SJCRH30 (cell line): ENCODE data around the gene CFB. TPM values are rescaled to one million over a fixed set of nuclear protein-coding genes. Genes with fewer than 3 reads are reported as not detected.
"Not testable (repeated sequence)": the region's sequence is repeated elsewhere in the genome, so short reads cannot be mapped to it uniquely, and the experiment has no call there.

Experiments
- DNase-seq, 2 experiments: peaks; one replicate each; pipeline ENCODE4 v3.0.0-alpha.2; 2015 to 2020
- H3K27ac ChIP-seq: fragments of 250-450 bp; sonication (Bioruptor Pico); 2 replicates; pipeline ENCODE4 v1.5.1; 2020; ENCODE audit warnings: mild to moderate bottlenecking, moderate library complexity
- H3K27me3 ChIP-seq: fragments of 250-450 bp; sonication (Bioruptor Pico); 2 replicates; pipeline ENCODE4 v1.5.1; 2020; ENCODE audit warnings: mild to moderate bottlenecking, moderate library complexity
- H3K36me3 ChIP-seq: fragments of 250-450 bp; sonication (Bioruptor Pico); 2 replicates; pipeline ENCODE4 v1.5.1; 2020; ENCODE audit warnings: mild to moderate bottlenecking, moderate library complexity
- H3K4me1 ChIP-seq: fragments of 250-450 bp; sonication (Bioruptor Pico); 2 replicates; pipeline ENCODE4 v1.5.1; 2020; ENCODE audit warnings: mild to moderate bottlenecking, moderate library complexity
- H3K4me3 ChIP-seq: fragments of 250-450 bp; sonication (Bioruptor Pico); 2 replicates; pipeline ENCODE4 v1.5.1; 2020; ENCODE audit warnings: mild to moderate bottlenecking, moderate library complexity
- H3K9me3 ChIP-seq: fragments of 250-450 bp; sonication (Bioruptor Pico); replicated peaks from 2 replicates; pipeline ENCODE4 v1.5.1; 2020; ENCODE audit warnings: mild to moderate bottlenecking, moderate library complexity
- total RNA-seq: library from RNA; depleted of rRNA; stranded (reverse); fragments of >200 nt; shearing (Covaris generic); gene quantifications from 2 replicates; pipeline ENCODE4 v1.2.3, GENCODE V29; 2014

CFB gene
- total RNA-seq, 1 experiment from 2014 or later = not detected

- H3K27me3 ChIP-seq = no peaks in the 10 kb centered on the region
- H3K9me3 ChIP-seq = no peaks in the 10 kb centered on the region
- DNase-seq = no peak
- H3K36me3 ChIP-seq = no peaks in the 10 kb centered on the region
- H3K4me3 ChIP-seq = peak overlapping the region; percentile 26
- no peaks in the 10 kb centered on the region for H3K4me1 ChIP-seq
- no peak overlapping the region for H3K27ac ChIP-seq
Measured at GRCh38 chr6:31927863-31928671, 17.8 kb upstream of the CFB start.

DNA sequence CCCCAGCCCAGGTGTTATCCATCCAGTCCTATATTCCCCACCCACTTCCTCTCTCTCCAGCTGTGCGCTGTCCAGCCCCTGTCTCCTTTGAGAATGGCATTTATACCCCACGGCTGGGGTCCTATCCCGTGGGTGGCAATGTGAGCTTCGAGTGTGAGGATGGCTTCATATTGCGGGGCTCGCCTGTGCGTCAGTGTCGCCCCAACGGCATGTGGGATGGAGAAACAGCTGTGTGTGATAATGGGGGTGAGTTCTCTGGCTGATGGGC, 17.3 kb upstream of the CFB start:
- Histone ChIP-seq H3K4me1 (no peaks in the 10 kb centered on the region), H3K4me3 (no peak overlapping the region), H3K27me3 (no peaks in the 10 kb centered on the region), H3K36me3 (no peaks in the 10 kb centered on the region), H3K9me3 (no peaks in the 10 kb centered on the region), H3K27ac (no peak overlapping the region)
- DNase-seq = no peak

DNA sequence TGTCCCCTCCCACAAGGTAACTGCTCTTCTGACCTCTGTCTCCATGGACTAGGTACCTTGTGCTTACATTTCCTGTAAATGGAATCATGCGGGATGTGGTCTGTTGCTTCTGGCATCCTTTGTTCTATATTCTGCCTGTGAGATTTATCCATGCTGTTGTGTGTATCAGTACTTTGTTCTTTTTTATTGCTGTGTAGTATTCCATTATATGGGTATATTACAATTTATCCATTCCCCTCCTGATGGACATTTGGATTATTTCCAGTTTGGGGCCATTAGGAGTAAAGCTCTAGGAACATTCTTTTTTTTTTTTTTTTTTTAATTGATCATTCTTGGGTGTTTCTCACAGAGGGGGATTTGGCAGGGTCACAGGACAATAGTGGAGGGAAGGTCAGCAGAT, 14.9 kb upstream of the CFB start:
- no peak for DNase-seq
- Histone ChIP-seq H3K27me3 (no peaks in the 10 kb centered on the region), H3K4me1 (no peaks in the 10 kb centered on the region), H3K4me3 (no peak overlapping the region), H3K27ac (no peak overlapping the region), H3K36me3 (no peaks in the 10 kb centered on the region), H3K9me3 (no peaks in the 10 kb centered on the region)

DNA sequence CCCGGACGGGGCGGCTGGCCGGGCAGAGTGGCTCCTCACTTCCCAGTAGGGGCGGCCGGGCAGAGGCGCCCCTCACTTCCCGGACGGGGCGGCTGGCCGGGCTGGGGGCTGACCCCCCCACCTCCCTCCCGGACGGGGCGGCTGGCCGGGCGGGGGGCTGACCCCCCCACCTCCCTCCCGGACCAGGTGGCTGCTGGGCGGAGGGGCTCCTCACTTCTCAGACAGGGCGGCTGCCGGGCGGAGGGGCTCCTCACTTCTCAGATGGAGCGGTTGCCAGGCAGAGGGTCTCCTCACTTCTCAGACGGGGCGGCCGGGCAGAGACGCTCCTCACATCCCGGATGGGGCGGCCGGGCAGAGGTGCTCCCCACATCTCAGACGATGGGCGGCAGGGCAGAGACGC, 13.8 kb upstream of the CFB start:
- not testable (repeated sequence) for H3K9me3 ChIP-seq, H3K27ac ChIP-seq, DNase-seq, H3K36me3 ChIP-seq, H3K4me1 ChIP-seq, H3K4me3 ChIP-seq, H3K27me3 ChIP-seq

DNA sequence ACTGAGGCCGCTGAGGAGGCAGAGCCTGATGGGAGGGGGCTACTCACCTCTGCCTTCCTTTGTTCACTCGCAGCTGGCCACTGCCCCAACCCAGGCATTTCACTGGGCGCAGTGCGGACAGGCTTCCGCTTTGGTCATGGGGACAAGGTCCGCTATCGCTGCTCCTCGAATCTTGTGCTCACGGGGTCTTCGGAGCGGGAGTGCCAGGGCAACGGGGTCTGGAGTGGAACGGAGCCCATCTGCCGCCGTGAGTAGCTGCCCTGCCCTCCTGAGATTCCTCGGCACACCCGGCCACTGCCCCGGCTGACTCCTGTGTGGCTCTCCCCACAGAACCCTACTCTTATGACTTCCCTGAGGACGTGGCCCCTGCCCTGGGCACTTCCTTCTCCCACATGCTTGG, 12.4 kb upstream of the CFB start:
- Histone ChIP-seq H3K27ac (no peak overlapping the region), H3K4me1 (no peaks in the 10 kb centered on the region), H3K27me3 (no peaks in the 10 kb centered on the region), H3K36me3 (no peaks in the 10 kb centered on the region), H3K9me3 (no peaks in the 10 kb centered on the region), H3K4me3 (no peak overlapping the region)
- DNase-seq = no peak

DNA sequence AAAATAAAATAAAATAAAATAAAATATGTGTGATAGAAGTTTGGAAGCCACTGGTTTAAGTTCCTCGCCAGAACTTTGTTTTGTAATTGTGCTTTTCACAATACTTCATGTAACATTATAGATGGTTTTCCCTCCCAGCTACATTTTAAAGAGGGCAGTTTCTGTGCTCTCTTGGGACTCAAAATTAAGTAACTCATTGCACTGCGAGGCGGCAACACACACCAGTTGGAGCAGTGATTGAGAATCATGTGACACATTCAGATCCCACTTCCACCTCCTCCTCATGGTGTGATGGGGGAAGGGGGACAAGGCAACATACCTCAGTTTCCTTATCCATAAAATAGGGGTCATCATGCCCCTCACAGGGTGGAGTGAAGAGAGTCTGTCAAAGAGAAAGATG, 10.9 kb upstream of the CFB start:
- no peak overlapping the region for H3K4me3 ChIP-seq
- H3K36me3 ChIP-seq = no peaks in the 10 kb centered on the region
- no peaks in the 10 kb centered on the region for H3K9me3 ChIP-seq
- no peaks in the 10 kb centered on the region for H3K4me1 ChIP-seq
- no peak for DNase-seq
- H3K27me3 ChIP-seq = no peaks in the 10 kb centered on the region
- H3K27ac ChIP-seq = no peak overlapping the region

GRCh38 chr6:31935823-31936222, 10.1 kb upstream of the CFB start:
- H3K27me3 ChIP-seq = no peaks in the 10 kb centered on the region
- H3K4me3 ChIP-seq = no peak overlapping the region
- no peaks in the 10 kb centered on the region for H3K36me3 ChIP-seq
- no peak overlapping the region for H3K27ac ChIP-seq
- DNase-seq = no peak
- H3K9me3 ChIP-seq = no peaks in the 10 kb centered on the region
- H3K4me1 ChIP-seq = 0 out of 2 replicates have a peak, but pooled peaks cover 4% of the 10 kb centered on the region

- Histone ChIP-seq H3K9me3 (no peaks in the 10 kb centered on the region), H3K27me3 (peaks cover 9% of the 10 kb centered on the region; the same call in 1 of the 2 replicates), H3K4me3 (no peak overlapping the region), H3K4me1 (0 out of 2 replicates have a peak, but pooled peaks cover 4% of the 10 kb centered on the region), H3K27ac (no peak overlapping the region), H3K36me3 (no peaks in the 10 kb centered on the region)
- no peak for DNase-seq
Measured at GRCh38 chr6:31940256-31940664, 5.6 kb upstream of the CFB start.

DNA sequence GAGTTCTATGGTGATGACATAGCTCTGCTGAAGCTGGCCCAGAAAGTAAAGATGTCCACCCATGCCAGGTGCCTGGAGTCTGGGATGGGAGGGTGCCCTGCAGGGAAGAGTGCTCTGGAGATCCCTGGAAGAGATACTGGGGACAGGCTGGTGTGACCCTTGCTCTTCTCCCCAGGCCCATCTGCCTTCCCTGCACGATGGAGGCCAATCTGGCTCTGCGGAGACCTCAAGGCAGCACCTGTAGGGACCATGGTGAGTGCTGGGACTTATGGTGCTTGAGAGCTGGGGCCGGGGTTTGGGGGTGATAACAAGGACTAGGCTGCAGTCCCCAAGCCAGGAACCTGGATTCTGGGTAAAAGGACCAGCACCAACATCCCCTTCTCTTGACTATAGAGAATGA, 2.2 kb upstream of the CFB start:
- H3K4me1 ChIP-seq = peaks cover 4% of the 10 kb centered on the region; the same call in 1 of the 2 replicates
- no peak overlapping the region for H3K27ac ChIP-seq
- H3K4me3 ChIP-seq = no peak overlapping the region
- DNase-seq = no peak
- H3K9me3 ChIP-seq = no peaks in the 10 kb centered on the region
- no peaks in the 10 kb centered on the region for H3K36me3 ChIP-seq
- peaks cover 11% of the 10 kb centered on the region; the same call in 1 of the 2 replicates for H3K27me3 ChIP-seq

DNA sequence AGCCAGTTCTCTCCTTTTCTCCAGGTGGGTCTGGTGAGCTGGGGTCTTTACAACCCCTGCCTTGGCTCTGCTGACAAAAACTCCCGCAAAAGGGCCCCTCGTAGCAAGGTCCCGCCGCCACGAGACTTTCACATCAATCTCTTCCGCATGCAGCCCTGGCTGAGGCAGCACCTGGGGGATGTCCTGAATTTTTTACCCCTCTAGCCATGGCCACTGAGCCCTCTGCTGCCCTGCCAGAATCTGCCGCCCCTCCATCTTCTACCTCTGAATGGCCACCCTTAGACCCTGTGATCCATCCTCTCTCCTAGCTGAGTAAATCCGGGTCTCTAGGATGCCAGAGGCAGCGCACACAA, 765 bp upstream of the CFB start:
- no peaks in the 10 kb centered on the region for H3K36me3 ChIP-seq
- no peak overlapping the region for H3K4me3 ChIP-seq
- no peaks in the 10 kb centered on the region for H3K9me3 ChIP-seq
- no peak overlapping the region for H3K27ac ChIP-seq
- no peak for DNase-seq
- peaks cover 11% of the 10 kb centered on the region; the same call in 1 of the 2 replicates for H3K27me3 ChIP-seq
- peaks cover 9% of the 10 kb centered on the region; the same call in 1 of the 2 replicates for H3K4me1 ChIP-seq

DNA sequence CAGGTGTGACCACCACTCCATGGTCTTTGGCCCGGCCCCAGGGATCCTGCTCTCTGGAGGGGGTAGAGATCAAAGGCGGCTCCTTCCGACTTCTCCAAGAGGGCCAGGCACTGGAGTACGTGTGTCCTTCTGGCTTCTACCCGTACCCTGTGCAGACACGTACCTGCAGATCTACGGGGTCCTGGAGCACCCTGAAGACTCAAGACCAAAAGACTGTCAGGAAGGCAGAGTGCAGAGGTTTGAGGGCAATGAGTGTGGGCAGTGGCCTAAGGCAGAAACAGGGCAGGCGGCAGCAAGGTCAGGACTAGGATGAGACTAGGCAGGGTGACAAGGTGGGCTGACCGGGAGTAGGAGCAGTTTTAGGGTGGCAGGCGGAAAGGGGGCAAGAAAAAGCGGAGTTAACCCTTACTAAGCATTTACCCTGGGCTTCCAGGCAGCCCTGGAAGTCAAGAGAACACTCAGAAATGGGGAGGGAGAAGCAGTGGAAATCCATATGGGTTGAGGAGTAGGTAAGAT, 533 bp downstream of the CFB start:
- DNase-seq = no peak
- peaks cover 5% of the 10 kb centered on the region; the same call in 1 of the 2 replicates for H3K4me1 ChIP-seq
- H3K36me3 ChIP-seq = peaks cover 3% of the 10 kb centered on the region; the same call in 1 of the 2 replicates
- H3K9me3 ChIP-seq = no peaks in the 10 kb centered on the region
- H3K27me3 ChIP-seq = peaks cover 11% of the 10 kb centered on the region; the same call in 1 of the 2 replicates
- H3K27ac ChIP-seq = no peak overlapping the region
- no peak overlapping the region for H3K4me3 ChIP-seq

DNA sequence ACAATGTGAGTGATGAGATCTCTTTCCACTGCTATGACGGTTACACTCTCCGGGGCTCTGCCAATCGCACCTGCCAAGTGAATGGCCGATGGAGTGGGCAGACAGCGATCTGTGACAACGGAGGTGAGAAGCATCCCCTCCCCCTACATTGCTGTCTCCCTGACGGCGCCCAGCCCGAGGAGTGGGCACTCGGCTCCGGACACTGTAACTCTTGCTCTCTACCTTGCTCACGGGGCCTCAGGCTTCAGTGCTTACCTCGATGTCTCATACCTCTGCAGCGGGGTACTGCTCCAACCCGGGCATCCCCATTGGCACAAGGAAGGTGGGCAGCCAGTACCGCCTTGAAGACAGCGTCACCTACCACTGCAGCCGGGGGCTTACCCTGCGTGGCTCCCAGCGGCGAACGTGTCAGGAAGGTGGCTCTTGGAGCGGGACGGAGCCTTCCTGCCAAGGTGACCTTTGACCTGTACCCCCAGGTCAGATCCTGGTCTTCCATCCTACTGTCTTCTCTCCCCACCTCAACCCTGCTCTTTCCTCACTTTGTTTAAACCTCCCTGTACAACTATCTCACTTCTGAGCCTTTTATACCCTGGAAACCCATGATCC, 1.3 kb downstream of the CFB start:
- Histone ChIP-seq H3K4me1 (peaks cover 5% of the 10 kb centered on the region; the same call in 1 of the 2 replicates), H3K4me3 (no peak overlapping the region), H3K27ac (no peak overlapping the region), H3K27me3 (peaks cover 11% of the 10 kb centered on the region; the same call in 1 of the 2 replicates), H3K36me3 (peaks cover 11% of the 10 kb centered on the region), H3K9me3 (no peaks in the 10 kb centered on the region)
- DNase-seq = no peak

DNA sequence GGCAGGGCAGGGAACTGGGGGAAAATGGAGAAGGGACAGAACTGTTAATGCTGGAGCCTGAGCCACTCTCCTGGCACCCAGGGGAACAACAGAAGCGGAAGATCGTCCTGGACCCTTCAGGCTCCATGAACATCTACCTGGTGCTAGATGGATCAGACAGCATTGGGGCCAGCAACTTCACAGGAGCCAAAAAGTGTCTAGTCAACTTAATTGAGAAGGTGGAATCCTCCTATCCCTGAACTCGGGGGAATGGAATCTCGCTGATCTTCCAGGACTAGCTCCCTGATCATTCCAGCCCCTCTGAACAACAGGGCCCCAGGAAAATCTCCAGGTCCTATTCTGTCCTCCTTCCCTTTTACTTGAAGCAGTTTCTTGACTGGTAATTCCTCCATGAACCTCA, 2.0 kb downstream of the CFB start:
- Histone ChIP-seq H3K9me3 (no peaks in the 10 kb centered on the region), H3K27ac (no peak overlapping the region), H3K4me1 (peaks cover 5% of the 10 kb centered on the region; the same call in 1 of the 2 replicates), H3K4me3 (no peak overlapping the region), H3K27me3 (peaks cover 11% of the 10 kb centered on the region; the same call in 1 of the 2 replicates), H3K36me3 (peaks cover 17% of the 10 kb centered on the region)
- DNase-seq = no peak

- H3K4me3 ChIP-seq = no peak overlapping the region
- no peaks in the 10 kb centered on the region for H3K9me3 ChIP-seq
- DNase-seq = no peak
- H3K36me3 ChIP-seq = peaks cover 21% of the 10 kb centered on the region
- peaks cover 11% of the 10 kb centered on the region; the same call in 1 of the 2 replicates for H3K27me3 ChIP-seq
- peaks cover 5% of the 10 kb centered on the region; the same call in 1 of the 2 replicates for H3K4me1 ChIP-seq
- H3K27ac ChIP-seq = no peak overlapping the region
Measured at GRCh38 chr6:31948306-31948705, 2.4 kb downstream of the CFB start.

DNA sequence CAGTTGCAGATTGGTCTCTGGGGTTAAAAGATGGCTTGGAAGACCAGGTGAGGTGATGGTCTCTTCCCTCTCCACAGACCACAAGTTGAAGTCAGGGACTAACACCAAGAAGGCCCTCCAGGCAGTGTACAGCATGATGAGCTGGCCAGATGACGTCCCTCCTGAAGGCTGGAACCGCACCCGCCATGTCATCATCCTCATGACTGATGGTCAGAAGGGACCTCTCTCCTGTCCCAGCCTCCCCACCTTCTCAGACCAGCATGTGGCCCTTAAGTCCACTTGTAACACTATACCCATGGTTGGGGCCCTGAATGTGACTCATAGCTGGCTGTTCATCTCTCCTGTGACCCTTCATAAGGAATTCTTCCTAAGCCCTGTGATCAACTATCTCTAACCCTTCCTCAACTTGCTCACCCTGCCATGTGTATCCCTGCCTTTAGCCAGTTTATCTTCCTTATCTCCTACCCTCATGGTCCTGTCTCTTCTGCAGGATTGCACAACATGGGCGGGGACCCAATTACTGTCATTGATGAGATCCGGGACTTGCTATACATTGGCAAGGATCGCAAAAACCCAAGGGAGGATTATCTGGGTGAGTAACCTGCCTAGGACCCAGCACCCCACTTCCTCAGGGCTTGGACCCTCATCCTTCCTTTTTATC, 3.0 kb downstream of the CFB start:
- H3K4me1 ChIP-seq = peaks cover 5% of the 10 kb centered on the region; the same call in 1 of the 2 replicates
- peaks cover 11% of the 10 kb centered on the region; the same call in 1 of the 2 replicates for H3K27me3 ChIP-seq
- DNase-seq = no peak
- H3K27ac ChIP-seq = no peak overlapping the region
- no peaks in the 10 kb centered on the region for H3K9me3 ChIP-seq
- H3K36me3 ChIP-seq = peaks cover 26% of the 10 kb centered on the region
- H3K4me3 ChIP-seq = no peak overlapping the region
